ENCODE results near the gene SUN5.

Gene SUN5

GRCh38 chr20:33015114-33015484 is 10.9 kb upstream of the SUN5 start:
- no peak for TF ChIP-seq ZBTB7A (IDR thresholded peaks at IDR 0.05; ENCODE audit: low read depth)
- no peak for TF ChIP-seq MAX (IDR thresholded peaks at IDR 0.05)
- no peak for TF ChIP-seq NFIC (IDR thresholded peaks at IDR 0.05)
- TF ChIP-seq USF1 (IDR thresholded peaks at IDR 0.05), result no peak
- TF ChIP-seq TEAD4 (IDR thresholded peaks at IDR 0.05), result no peak
- no peak for TF ChIP-seq CREB1 (IDR thresholded peaks at IDR 0.05; ENCODE audit: low read depth)
- TF ChIP-seq FOXM1 (IDR thresholded peaks at IDR 0.05; ENCODE audit: borderline replicate concordance, low read depth), result no peak
- TF ChIP-seq EP300 (IDR thresholded peaks at IDR 0.05; ENCODE audit: borderline replicate concordance), result no peak
- no peak for TF ChIP-seq CEBPB (IDR thresholded peaks at IDR 0.05)
- TF ChIP-seq EGR1 (IDR thresholded peaks at IDR 0.05), result no peak
- TF ChIP-seq YY1 (IDR thresholded peaks at IDR 0.05; ENCODE audit: low read depth), result no peak
- TF ChIP-seq TAF1 (IDR thresholded peaks at IDR 0.05; ENCODE audit: low read depth), result no peak
- no peak for TF ChIP-seq REST (IDR thresholded peaks at IDR 0.05; ENCODE audit: low read depth)
- TF ChIP-seq RAD21 (IDR thresholded peaks at IDR 0.05; ENCODE audit: low read depth), result no peak
- TF ChIP-seq TCF12 (IDR thresholded peaks at IDR 0.05; ENCODE audit: low read depth), result no peak

- TF ChIP-seq EGR1 (IDR thresholded peaks at IDR 0.05) (no peak), YY1 (IDR thresholded peaks at IDR 0.05; ENCODE audit: low read depth) (no peak), TAF1 (IDR thresholded peaks at IDR 0.05; ENCODE audit: low read depth) (no peak), CREB1 (IDR thresholded peaks at IDR 0.05; ENCODE audit: low read depth) (no peak), CEBPB (IDR thresholded peaks at IDR 0.05) (no peak), REST (IDR thresholded peaks at IDR 0.05; ENCODE audit: low read depth) (no peak)
Measured at GRCh38 chr20:33014336-33015113, 10.3 kb upstream of the SUN5 start.

GRCh38 chr20:33013701-33014326 is 9.6 kb upstream of the SUN5 start:
- no peak for TF ChIP-seq ZBTB7A (IDR thresholded peaks at IDR 0.05; ENCODE audit: low read depth)
- no peak for TF ChIP-seq YY1 (IDR thresholded peaks at IDR 0.05; ENCODE audit: low read depth)
- TF ChIP-seq TEAD4 (IDR thresholded peaks at IDR 0.05), result no peak
- TF ChIP-seq MAX (IDR thresholded peaks at IDR 0.05), result no peak
- no peak for TF ChIP-seq USF1 (IDR thresholded peaks at IDR 0.05)
- no peak for TF ChIP-seq TCF12 (IDR thresholded peaks at IDR 0.05; ENCODE audit: low read depth)
- TF ChIP-seq EGR1 (IDR thresholded peaks at IDR 0.05), result no peak
- no peak for TF ChIP-seq EP300 (IDR thresholded peaks at IDR 0.05; ENCODE audit: borderline replicate concordance)
- no peak for TF ChIP-seq CREB1 (IDR thresholded peaks at IDR 0.05; ENCODE audit: low read depth)
- no peak for TF ChIP-seq REST (IDR thresholded peaks at IDR 0.05; ENCODE audit: low read depth)
- TF ChIP-seq TAF1 (IDR thresholded peaks at IDR 0.05; ENCODE audit: low read depth), result no peak
- no peak for TF ChIP-seq NFIC (IDR thresholded peaks at IDR 0.05)
- no peak for TF ChIP-seq RAD21 (IDR thresholded peaks at IDR 0.05; ENCODE audit: low read depth)
- no peak for TF ChIP-seq FOXM1 (IDR thresholded peaks at IDR 0.05; ENCODE audit: borderline replicate concordance, low read depth)
- no peak for TF ChIP-seq CEBPB (IDR thresholded peaks at IDR 0.05)

Measured in Ishikawa (cell line).